SH-SY5Y (cell line): ENCODE measurements around the gene TSPAN8.

Source experiments
- GATA2 ChIP-seq: IDR thresholded peaks from 2 replicates; pipeline ENCODE4 v1.6.1; 2011; ENCODE audit warnings: mild to moderate bottlenecking, low read depth, low read length
- GATA3 ChIP-seq: IDR thresholded peaks from 2 replicates; pipeline ENCODE4 v1.6.1; 2011; ENCODE audit warnings: low read depth, mild to moderate bottlenecking, low read length, moderate library complexity

- no peak for TF ChIP-seq GATA2
- no peak for TF ChIP-seq GATA3
Observed at GRCh38 chr12:71157601-71158233, at the start of gene TSPAN8.
